ENCODE data around the gene TAF11L12. TPM values are rescaled to one million over a fixed set of nuclear protein-coding genes. Genes with fewer than 3 reads are reported as not detected.
"Not testable (repeated sequence)": the region's sequence is repeated elsewhere in the genome, so short reads cannot be mapped to it uniquely, and the experiment has no call there.

Gene TAF11L12
- total RNA-seq, result not detected

- intact Hi-C loops (cut with DNase I); DNase-seq (ENCODE audit: low spot score in 2 of 2); H3K9me3 ChIP-seq; H3K4me1 ChIP-seq; H3K36me3 ChIP-seq; H3K27me3 ChIP-seq; H3K27ac ChIP-seq; H3K4me3 ChIP-seq: not testable (repeated sequence)
Observed at GRCh38 chr5:17610092-17610491, at the start of gene TAF11L12. TAF11L12 (plus strand) TSS chr5:17610392.

DNA sequence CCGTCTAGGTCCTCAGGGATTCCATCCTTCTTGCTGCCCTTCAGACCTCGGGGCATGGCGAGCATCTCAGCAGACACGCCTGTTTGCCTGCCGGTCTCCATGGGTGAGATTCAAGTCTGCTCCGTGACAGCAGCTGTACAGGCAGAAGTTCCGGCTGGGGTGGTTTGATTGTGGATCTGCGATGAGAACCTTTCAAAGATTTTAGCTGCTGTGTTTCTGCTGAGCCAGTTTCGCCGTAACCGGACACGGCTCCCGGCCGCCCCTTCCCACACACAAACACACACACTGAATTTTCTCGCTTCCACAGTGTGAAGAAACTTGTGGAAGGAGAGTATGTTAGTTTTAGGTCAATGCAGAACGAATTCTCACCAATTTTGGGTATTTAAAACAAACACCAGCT lies 24.5 kb upstream of the TAF11L12 start, which contains the start of gene TAF11L7:
TAF11L7 (minus strand) TSS at position 101 of the 400 bp plus-strand sequence.
- H3K36me3 ChIP-seq; H3K27ac ChIP-seq; H3K4me1 ChIP-seq; H3K9me3 ChIP-seq; H3K4me3 ChIP-seq; intact Hi-C loops (cut with DNase I); H3K27me3 ChIP-seq; DNase-seq (ENCODE audit: low spot score in 2 of 2): not testable (repeated sequence)

DNA sequence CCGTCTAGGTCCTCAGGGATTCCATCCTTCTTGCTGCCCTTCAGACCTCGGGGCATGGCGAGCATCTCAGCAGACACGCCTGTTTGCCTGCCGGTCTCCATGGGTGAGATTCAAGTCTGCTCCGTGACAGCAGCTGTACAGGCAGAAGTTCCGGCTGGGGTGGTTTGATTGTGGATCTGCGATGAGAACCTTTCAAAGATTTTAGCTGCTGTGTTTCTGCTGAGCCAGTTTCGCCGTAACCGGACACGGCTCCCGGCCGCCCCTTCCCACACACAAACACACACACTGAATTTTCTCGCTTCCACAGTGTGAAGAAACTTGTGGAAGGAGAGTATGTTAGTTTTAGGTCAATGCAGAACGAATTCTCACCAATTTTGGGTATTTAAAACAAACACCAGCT lies 19.3 kb upstream of the TAF11L12 start, which contains the start of gene TAF11L8:
TAF11L8 (minus strand) TSS at position 101 of the 400 bp plus-strand sequence.
- H3K27me3 ChIP-seq; H3K9me3 ChIP-seq; intact Hi-C loops (cut with DNase I); H3K27ac ChIP-seq; H3K4me3 ChIP-seq; H3K4me1 ChIP-seq; H3K36me3 ChIP-seq; DNase-seq (ENCODE audit: low spot score in 2 of 2): not testable (repeated sequence)

DNA sequence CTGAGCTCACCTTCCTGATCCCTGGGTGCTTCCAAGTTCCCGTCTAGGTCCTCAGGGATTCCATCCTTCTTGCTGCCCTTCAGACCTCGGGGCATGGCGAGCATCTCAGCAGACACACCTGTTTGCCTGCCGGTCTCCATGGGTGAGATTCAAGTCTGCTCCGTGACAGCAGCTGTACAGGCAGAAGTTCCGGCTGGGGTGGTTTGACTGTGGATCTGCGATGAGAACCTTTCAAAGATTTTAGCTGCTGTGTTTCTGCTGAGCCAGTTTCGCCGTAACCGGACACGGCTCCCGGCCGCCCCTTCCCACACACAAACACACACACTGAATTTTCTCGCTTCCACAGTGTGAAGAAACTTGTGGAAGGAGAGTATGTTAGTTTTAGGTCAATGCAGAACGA lies 15.9 kb upstream of the TAF11L12 start, which contains the start of gene TAF11L9:
TAF11L9 (minus strand) TSS at position 140 of the 400 bp plus-strand sequence.
- intact Hi-C loops (cut with DNase I); H3K36me3 ChIP-seq; H3K4me1 ChIP-seq; H3K9me3 ChIP-seq; H3K27me3 ChIP-seq; H3K4me3 ChIP-seq; H3K27ac ChIP-seq: not testable (repeated sequence)
- DNase-seq (ENCODE audit: low spot score in 2 of 2), result peak in 1 of 2 donors; percentile 62

GRCh38 chr5:17597728-17598127 lies 12.5 kb upstream of the TAF11L12 start, which contains the start of gene TAF11L10:
TAF11L10 (minus strand) TSS chr5:17597828.
- H3K9me3 ChIP-seq; intact Hi-C loops (cut with DNase I); DNase-seq (ENCODE audit: low spot score in 2 of 2); H3K27ac ChIP-seq; H3K36me3 ChIP-seq; H3K4me3 ChIP-seq; H3K4me1 ChIP-seq; H3K27me3 ChIP-seq: not testable (repeated sequence)

DNA sequence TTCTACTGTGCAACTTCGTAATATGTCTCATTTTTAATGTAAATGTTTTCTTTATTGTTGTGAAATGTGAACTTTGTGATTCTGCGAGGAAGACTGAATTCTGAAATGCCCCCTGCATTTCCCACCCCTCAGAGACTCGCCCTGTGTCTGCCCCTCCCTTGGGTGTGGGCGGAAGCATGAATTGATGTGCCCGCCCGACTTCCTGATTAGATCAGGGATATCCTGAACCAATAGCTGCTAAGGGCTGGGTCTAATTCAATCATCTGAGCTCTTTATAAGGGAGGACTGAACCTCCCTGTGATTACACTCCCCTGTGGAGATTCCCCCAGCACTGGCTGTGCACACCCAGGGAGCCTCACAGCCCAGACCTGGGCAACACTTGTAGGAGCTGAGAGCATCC lies 6.3 kb upstream of the TAF11L12 start, which contains the start of gene TAF11L11:
TAF11L11 (plus strand) TSS at position 304 of the 400 bp plus-strand sequence.
- H3K27ac ChIP-seq; H3K4me1 ChIP-seq; intact Hi-C loops (cut with DNase I): not testable (repeated sequence)

DNA sequence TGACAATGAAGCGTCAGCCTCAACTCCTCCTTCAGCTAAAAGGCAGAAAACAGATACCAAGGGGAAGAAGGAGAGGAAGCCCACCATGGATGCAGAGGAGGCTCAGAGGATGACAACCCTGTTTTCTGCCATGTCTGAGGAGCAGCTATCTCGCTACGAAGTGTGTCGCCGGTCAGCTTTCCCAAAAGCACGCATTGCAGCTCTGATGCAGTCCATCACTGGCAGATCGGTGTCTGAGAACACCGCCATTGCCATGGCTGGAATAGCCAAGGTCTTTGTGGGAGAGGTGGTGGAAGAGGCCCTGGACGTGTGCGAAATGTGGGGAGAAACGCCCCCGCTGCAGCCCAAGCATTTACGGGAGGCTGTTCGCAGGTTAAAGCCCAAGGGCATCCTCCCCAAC lies 5.2 kb upstream of the TAF11L12 start:
- intact Hi-C loops (cut with DNase I), result no loop called here

More for the DNA sequence above, 6.3 kb upstream of the TAF11L12 start, which contains the start of gene TAF11L11:
- not testable (repeated sequence) for H3K9me3 ChIP-seq; H3K36me3 ChIP-seq; H3K27me3 ChIP-seq; H3K4me3 ChIP-seq; DNase-seq (ENCODE audit: low spot score in 2 of 2)

GRCh38 chr5:17607461-17607860 lies 2.7 kb upstream of the TAF11L12 start:
- H3K27me3 ChIP-seq; intact Hi-C loops (cut with DNase I); H3K9me3 ChIP-seq; H3K27ac ChIP-seq; H3K4me3 ChIP-seq; H3K4me1 ChIP-seq; H3K36me3 ChIP-seq; DNase-seq (ENCODE audit: low spot score in 2 of 2): not testable (repeated sequence)

More for the DNA sequence above, 5.2 kb upstream of the TAF11L12 start:
- no peaks in the 10 kb centered on the region for H3K4me1 ChIP-seq
- H3K27ac ChIP-seq, result no peak overlapping the region
- DNase-seq (ENCODE audit: low spot score in 2 of 2), result no peak
- no peaks in the 10 kb centered on the region for H3K9me3 ChIP-seq
- H3K4me3 ChIP-seq, result no peak overlapping the region
- H3K36me3 ChIP-seq, result no peaks in the 10 kb centered on the region
- H3K27me3 ChIP-seq, result no peaks in the 10 kb centered on the region
- TF ChIP-seq, protein P1, sequence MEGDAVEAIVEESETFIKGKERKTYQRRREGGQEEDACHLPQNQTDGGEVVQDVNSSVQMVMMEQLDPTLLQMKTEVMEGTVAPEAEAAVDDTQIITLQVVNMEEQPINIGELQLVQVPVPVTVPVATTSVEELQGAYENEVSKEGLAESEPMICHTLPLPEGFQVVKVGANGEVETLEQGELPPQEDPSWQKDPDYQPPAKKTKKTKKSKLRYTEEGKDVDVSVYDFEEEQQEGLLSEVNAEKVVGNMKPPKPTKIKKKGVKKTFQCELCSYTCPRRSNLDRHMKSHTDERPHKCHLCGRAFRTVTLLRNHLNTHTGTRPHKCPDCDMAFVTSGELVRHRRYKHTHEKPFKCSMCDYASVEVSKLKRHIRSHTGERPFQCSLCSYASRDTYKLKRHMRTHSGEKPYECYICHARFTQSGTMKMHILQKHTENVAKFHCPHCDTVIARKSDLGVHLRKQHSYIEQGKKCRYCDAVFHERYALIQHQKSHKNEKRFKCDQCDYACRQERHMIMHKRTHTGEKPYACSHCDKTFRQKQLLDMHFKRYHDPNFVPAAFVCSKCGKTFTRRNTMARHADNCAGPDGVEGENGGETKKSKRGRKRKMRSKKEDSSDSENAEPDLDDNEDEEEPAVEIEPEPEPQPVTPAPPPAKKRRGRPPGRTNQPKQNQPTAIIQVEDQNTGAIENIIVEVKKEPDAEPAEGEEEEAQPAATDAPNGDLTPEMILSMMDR (IDR thresholded peaks at IDR 0.05), result no peak

- no peak overlapping the region for H3K27ac ChIP-seq
- H3K36me3 ChIP-seq, result no peaks in the 10 kb centered on the region
- no peaks in the 10 kb centered on the region for H3K4me1 ChIP-seq
- H3K4me3 ChIP-seq, result no peak overlapping the region
- H3K27me3 ChIP-seq, result no peaks in the 10 kb centered on the region
- no peak for DNase-seq (ENCODE audit: low spot score in 2 of 2)
- intact Hi-C loops (cut with DNase I), result no loop called here
- H3K9me3 ChIP-seq, result no peaks in the 10 kb centered on the region
- TF ChIP-seq, protein P1 (IDR thresholded peaks at IDR 0.05), result no peak
Observed at GRCh38 chr5:17614872-17615605, 4.8 kb downstream of the TAF11L12 start.

Measured in ascending aorta (tissue), 2 donors.